GM12892 (cell line): ENCODE results near the gene ACTRT2.

Source experiments
- POLR2A ChIP-seq: IDR thresholded peaks from 2 replicates; pipeline ENCODE4 v1.6.1; 2011; ENCODE audit warnings: low read depth, low read length, control low read depth
- POLR2AphosphoS5 ChIP-seq: IDR thresholded peaks from 2 replicates; pipeline ENCODE4 v1.6.1; 2011; ENCODE audit warnings: low read depth, low read length, control low read depth

GRCh38 chr1:3062616-3063378 is 41.5 kb downstream of the ACTRT2 start:
- TF ChIP-seq POLR2A (no peak), POLR2AphosphoS5 (no peak)
